ENCODE data around the gene C11orf65.
"Not testable (repeated sequence)": the region's sequence is repeated elsewhere in the genome, so short reads cannot be mapped to it uniquely, and the experiment has no call there.

The C11orf65 gene

DNA sequence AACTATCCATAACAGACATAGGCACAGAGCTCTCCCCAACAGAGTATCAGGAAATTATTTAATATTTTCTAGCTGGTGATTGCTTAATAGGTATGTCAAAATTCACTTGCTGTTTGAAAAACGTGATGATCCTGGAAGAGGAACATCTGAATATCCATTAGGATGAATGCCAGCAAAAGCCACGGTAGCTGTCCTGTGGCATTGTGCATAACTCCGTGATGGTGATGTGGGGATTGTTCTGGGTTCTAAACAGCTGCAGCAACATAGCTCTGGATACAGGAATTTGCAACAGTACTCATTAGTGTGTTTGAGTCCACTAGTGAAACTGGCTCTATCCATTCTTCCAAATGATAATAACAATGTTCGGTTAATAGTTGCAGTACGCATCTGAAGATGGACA is 78.8 kb downstream of the C11orf65 start:
- Histone ChIP-seq H3K9ac (ENCODE audit: low read depth in 1 of 2, low read length in 2 of 2) (no peak overlapping the region), H3K36me3 (ENCODE audit: control insufficient read depth in 2 of 2, insufficient read depth in 2 of 2, low read length in 2 of 2) (no peaks in the 10 kb centered on the region), H3K4me1 (ENCODE audit: control insufficient read depth in 2 of 2, insufficient read depth in 2 of 2, low read length in 2 of 2) (no peaks in the 10 kb centered on the region), H3K4me3 (ENCODE audit: low read length in 2 of 2) (no peak overlapping the region), H3K9me3 (ENCODE audit: control insufficient read depth in 2 of 2, low read length in 2 of 2) (no peaks in the 10 kb centered on the region), H3K27me3 (ENCODE audit: control insufficient read depth in 2 of 2, insufficient read depth in 2 of 2, low read length in 2 of 2) (no peaks in the 10 kb centered on the region), H3K27ac (ENCODE audit: low read depth in 2 of 2, low read length in 2 of 2) (no peak overlapping the region)

DNA sequence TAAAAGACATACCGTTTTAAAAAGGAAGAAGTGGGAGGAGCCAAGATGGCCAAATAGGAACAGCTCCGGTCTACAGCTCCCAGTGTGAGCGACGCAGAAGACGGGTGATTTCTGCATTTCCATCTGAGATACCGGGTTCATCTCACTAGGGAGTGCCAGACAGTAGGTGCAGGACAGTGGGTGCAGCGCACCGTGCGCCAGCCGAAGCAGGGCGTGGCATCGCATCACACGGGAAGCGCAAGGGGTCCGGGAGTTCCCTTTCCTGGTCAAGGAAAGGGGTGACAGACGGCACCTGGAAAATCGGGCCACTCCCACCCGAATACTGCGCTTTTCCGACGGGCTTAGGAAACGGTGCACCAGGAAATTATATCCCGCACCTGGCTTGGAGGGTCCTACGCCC is 93.8 kb downstream of the C11orf65 start:
- not testable (repeated sequence) for H3K4me1 ChIP-seq (ENCODE audit: control insufficient read depth in 2 of 2, insufficient read depth in 2 of 2, low read length in 2 of 2); H3K9ac ChIP-seq (ENCODE audit: low read depth in 1 of 2, low read length in 2 of 2); H3K36me3 ChIP-seq (ENCODE audit: control insufficient read depth in 2 of 2, insufficient read depth in 2 of 2, low read length in 2 of 2); H3K4me3 ChIP-seq (ENCODE audit: low read length in 2 of 2); H3K27me3 ChIP-seq (ENCODE audit: control insufficient read depth in 2 of 2, insufficient read depth in 2 of 2, low read length in 2 of 2); H3K9me3 ChIP-seq (ENCODE audit: control insufficient read depth in 2 of 2, low read length in 2 of 2); H3K27ac ChIP-seq (ENCODE audit: low read depth in 2 of 2, low read length in 2 of 2)

GRCh38 chr11:108370990-108371389 is 96.3 kb downstream of the C11orf65 start:
- Histone ChIP-seq H3K27me3 (ENCODE audit: control insufficient read depth in 2 of 2, insufficient read depth in 2 of 2, low read length in 2 of 2) (no peaks in the 10 kb centered on the region), H3K36me3 (ENCODE audit: control insufficient read depth in 2 of 2, insufficient read depth in 2 of 2, low read length in 2 of 2) (no peaks in the 10 kb centered on the region), H3K4me1 (ENCODE audit: control insufficient read depth in 2 of 2, insufficient read depth in 2 of 2, low read length in 2 of 2) (no peaks in the 10 kb centered on the region), H3K4me3 (ENCODE audit: low read length in 2 of 2) (no peak overlapping the region), H3K27ac (ENCODE audit: low read depth in 2 of 2, low read length in 2 of 2) (no peak overlapping the region), H3K9me3 (ENCODE audit: control insufficient read depth in 2 of 2, low read length in 2 of 2) (no peaks in the 10 kb centered on the region), H3K9ac (ENCODE audit: low read depth in 1 of 2, low read length in 2 of 2) (no peak overlapping the region)

DNA sequence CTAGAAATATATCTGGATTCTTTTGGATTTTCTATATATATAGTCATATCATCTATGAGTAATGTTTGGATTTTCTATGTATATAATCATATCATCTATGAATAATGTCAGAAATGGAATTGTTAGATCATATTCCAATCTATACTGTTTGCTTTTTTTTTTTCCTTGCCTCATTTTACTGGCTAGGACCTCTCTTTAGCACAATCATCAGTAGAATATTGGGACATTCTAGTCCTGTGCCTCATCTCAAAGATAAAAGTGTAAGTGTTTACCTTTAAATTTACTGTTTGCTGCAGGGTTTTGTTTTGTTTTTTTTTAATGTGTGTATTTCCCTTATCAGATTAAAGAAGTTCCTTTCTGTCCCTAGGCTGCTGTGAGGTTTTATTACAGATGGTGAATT is 97.0 kb downstream of the C11orf65 start:
- H3K27me3 ChIP-seq (ENCODE audit: control insufficient read depth in 2 of 2, insufficient read depth in 2 of 2, low read length in 2 of 2) = no peaks in the 10 kb centered on the region
- H3K27ac ChIP-seq (ENCODE audit: low read depth in 2 of 2, low read length in 2 of 2) = no peak overlapping the region
- no peak overlapping the region for H3K9ac ChIP-seq (ENCODE audit: low read depth in 1 of 2, low read length in 2 of 2)
- peaks cover 0 to under 1% of the 10 kb centered on the region in 2 donors for H3K36me3 ChIP-seq (ENCODE audit: control insufficient read depth in 2 of 2, insufficient read depth in 2 of 2, low read length in 2 of 2)
- H3K9me3 ChIP-seq (ENCODE audit: control insufficient read depth in 2 of 2, low read length in 2 of 2) = no peaks in the 10 kb centered on the region
- H3K4me1 ChIP-seq (ENCODE audit: control insufficient read depth in 2 of 2, insufficient read depth in 2 of 2, low read length in 2 of 2) = no peaks in the 10 kb centered on the region
- H3K4me3 ChIP-seq (ENCODE audit: low read length in 2 of 2) = no peak overlapping the region

GRCh38 chr11:108369064-108369463 is 98.3 kb downstream of the C11orf65 start:
- Histone ChIP-seq H3K36me3 (ENCODE audit: control insufficient read depth in 2 of 2, insufficient read depth in 2 of 2, low read length in 2 of 2) (peaks cover 0 to 6% of the 10 kb centered on the region in 2 donors), H3K4me3 (ENCODE audit: low read length in 2 of 2) (no peak overlapping the region), H3K4me1 (ENCODE audit: control insufficient read depth in 2 of 2, insufficient read depth in 2 of 2, low read length in 2 of 2) (no peaks in the 10 kb centered on the region), H3K27ac (ENCODE audit: low read depth in 2 of 2, low read length in 2 of 2) (no peak overlapping the region), H3K27me3 (ENCODE audit: control insufficient read depth in 2 of 2, insufficient read depth in 2 of 2, low read length in 2 of 2) (no peaks in the 10 kb centered on the region), H3K9me3 (ENCODE audit: control insufficient read depth in 2 of 2, low read length in 2 of 2) (no peaks in the 10 kb centered on the region), H3K9ac (ENCODE audit: low read depth in 1 of 2, low read length in 2 of 2) (no peak overlapping the region)

- Histone ChIP-seq H3K27me3 (ENCODE audit: control insufficient read depth in 2 of 2, insufficient read depth in 2 of 2, low read length in 2 of 2) (no peaks in the 10 kb centered on the region), H3K9ac (ENCODE audit: low read depth in 1 of 2, low read length in 2 of 2) (no peak overlapping the region), H3K4me1 (ENCODE audit: control insufficient read depth in 2 of 2, insufficient read depth in 2 of 2, low read length in 2 of 2) (no peaks in the 10 kb centered on the region), H3K27ac (ENCODE audit: low read depth in 2 of 2, low read length in 2 of 2) (no peak overlapping the region), H3K9me3 (ENCODE audit: control insufficient read depth in 2 of 2, low read length in 2 of 2) (no peaks in the 10 kb centered on the region), H3K4me3 (ENCODE audit: low read length in 2 of 2) (no peak overlapping the region), H3K36me3 (ENCODE audit: control insufficient read depth in 2 of 2, insufficient read depth in 2 of 2, low read length in 2 of 2) (peaks cover 0 to 6% of the 10 kb centered on the region in 2 donors)
Observed at GRCh38 chr11:108368134-108368533, 99.2 kb downstream of the C11orf65 start.

DNA sequence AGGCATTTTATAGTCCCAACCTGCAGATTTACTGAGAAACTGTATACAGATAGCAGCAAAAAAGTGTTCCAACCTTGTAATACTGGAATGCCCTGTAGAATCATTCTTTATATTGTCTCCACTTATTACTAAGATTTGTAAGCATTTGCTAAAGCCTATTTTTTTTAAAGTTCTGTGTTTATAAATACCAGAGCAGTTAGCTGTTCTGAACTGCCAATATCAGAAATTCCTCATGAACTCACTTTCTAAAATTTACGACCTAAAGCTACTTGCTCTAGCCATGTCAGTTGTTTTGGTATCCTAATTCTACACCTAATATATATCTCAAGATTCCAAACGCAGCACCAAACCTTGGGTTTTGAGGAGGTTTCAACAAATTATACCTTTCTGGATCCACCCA is 103.2 kb downstream of the C11orf65 start:
- H3K36me3 ChIP-seq (ENCODE audit: control insufficient read depth in 2 of 2, insufficient read depth in 2 of 2, low read length in 2 of 2) = peaks cover 0 to 6% of the 10 kb centered on the region in 2 donors
- H3K9ac ChIP-seq (ENCODE audit: low read depth in 1 of 2, low read length in 2 of 2) = no peak overlapping the region
- no peaks in the 10 kb centered on the region for H3K9me3 ChIP-seq (ENCODE audit: control insufficient read depth in 2 of 2, low read length in 2 of 2)
- H3K4me1 ChIP-seq (ENCODE audit: control insufficient read depth in 2 of 2, insufficient read depth in 2 of 2, low read length in 2 of 2) = no peaks in the 10 kb centered on the region
- H3K4me3 ChIP-seq (ENCODE audit: low read length in 2 of 2) = no peak overlapping the region
- no peaks in the 10 kb centered on the region for H3K27me3 ChIP-seq (ENCODE audit: control insufficient read depth in 2 of 2, insufficient read depth in 2 of 2, low read length in 2 of 2)
- H3K27ac ChIP-seq (ENCODE audit: low read depth in 2 of 2, low read length in 2 of 2) = no peak overlapping the region

DNA sequence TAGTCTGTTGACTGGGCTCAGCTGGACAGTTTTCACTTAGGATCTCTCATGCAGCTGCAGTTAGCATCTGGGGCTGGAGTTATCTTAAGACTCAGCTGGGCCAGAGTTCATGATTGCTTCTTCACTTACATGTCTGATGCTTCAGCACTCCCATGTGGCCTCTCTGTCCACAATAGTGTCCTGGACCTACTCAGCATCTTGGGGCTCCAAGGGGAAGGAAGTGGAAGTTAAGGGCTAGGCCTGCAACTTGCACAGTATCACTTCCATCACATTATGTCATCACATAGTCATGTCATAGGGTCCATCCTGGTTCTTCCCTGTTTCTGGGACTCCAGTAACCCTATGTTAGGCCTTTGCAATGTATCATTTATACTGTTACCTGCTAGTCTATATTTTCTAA is 115.9 kb downstream of the C11orf65 start:
- Histone ChIP-seq H3K9ac (ENCODE audit: low read depth in 1 of 2, low read length in 2 of 2) (no peak overlapping the region), H3K36me3 (ENCODE audit: control insufficient read depth in 2 of 2, insufficient read depth in 2 of 2, low read length in 2 of 2) (peaks cover 17 to 43% of the 10 kb centered on the region in 2 donors), H3K4me1 (ENCODE audit: control insufficient read depth in 2 of 2, insufficient read depth in 2 of 2, low read length in 2 of 2) (no peaks in the 10 kb centered on the region), H3K27me3 (ENCODE audit: control insufficient read depth in 2 of 2, insufficient read depth in 2 of 2, low read length in 2 of 2) (no peaks in the 10 kb centered on the region), H3K9me3 (ENCODE audit: control insufficient read depth in 2 of 2, low read length in 2 of 2) (no peaks in the 10 kb centered on the region), H3K4me3 (ENCODE audit: low read length in 2 of 2) (no peak overlapping the region), H3K27ac (ENCODE audit: low read depth in 2 of 2, low read length in 2 of 2) (no peak overlapping the region)

DNA sequence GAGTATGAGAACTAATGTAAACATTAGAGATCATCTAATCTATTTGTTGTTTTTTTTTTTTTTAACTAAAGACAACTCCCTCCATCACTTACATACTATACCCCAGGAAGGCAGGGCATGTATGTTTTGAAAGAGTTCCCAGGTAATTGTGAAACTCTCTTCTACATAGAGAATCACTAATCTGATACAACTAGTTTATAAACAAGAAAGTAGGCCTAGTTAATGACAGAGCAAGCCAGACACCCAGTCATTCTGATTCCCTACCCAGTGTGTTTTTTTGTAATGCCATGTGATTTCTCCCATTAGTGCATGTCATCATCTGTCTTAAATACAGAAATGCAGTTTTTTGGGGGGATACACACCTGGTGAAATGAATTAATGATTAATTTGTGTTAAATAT is 120.9 kb downstream of the C11orf65 start:
- Histone ChIP-seq H3K4me1 (ENCODE audit: control insufficient read depth in 2 of 2, insufficient read depth in 2 of 2, low read length in 2 of 2) (no peaks in the 10 kb centered on the region), H3K36me3 (ENCODE audit: control insufficient read depth in 2 of 2, insufficient read depth in 2 of 2, low read length in 2 of 2) (peaks cover 6 to 18% of the 10 kb centered on the region in 2 donors), H3K4me3 (ENCODE audit: low read length in 2 of 2) (no peak overlapping the region), H3K9me3 (ENCODE audit: control insufficient read depth in 2 of 2, low read length in 2 of 2) (no peaks in the 10 kb centered on the region), H3K9ac (ENCODE audit: low read depth in 1 of 2, low read length in 2 of 2) (no peak overlapping the region), H3K27me3 (ENCODE audit: control insufficient read depth in 2 of 2, insufficient read depth in 2 of 2, low read length in 2 of 2) (no peaks in the 10 kb centered on the region), H3K27ac (ENCODE audit: low read depth in 2 of 2, low read length in 2 of 2) (no peak overlapping the region)

GRCh38 chr11:108345767-108346166 is 121.6 kb downstream of the C11orf65 start:
- Histone ChIP-seq H3K9ac (ENCODE audit: low read depth in 1 of 2, low read length in 2 of 2) (no peak overlapping the region), H3K4me1 (ENCODE audit: control insufficient read depth in 2 of 2, insufficient read depth in 2 of 2, low read length in 2 of 2) (no peaks in the 10 kb centered on the region), H3K36me3 (ENCODE audit: control insufficient read depth in 2 of 2, insufficient read depth in 2 of 2, low read length in 2 of 2) (peaks cover 6 to 15% of the 10 kb centered on the region in 2 donors), H3K9me3 (ENCODE audit: control insufficient read depth in 2 of 2, low read length in 2 of 2) (no peaks in the 10 kb centered on the region), H3K27me3 (ENCODE audit: control insufficient read depth in 2 of 2, insufficient read depth in 2 of 2, low read length in 2 of 2) (no peaks in the 10 kb centered on the region), H3K4me3 (ENCODE audit: low read length in 2 of 2) (no peak overlapping the region), H3K27ac (ENCODE audit: low read depth in 2 of 2, low read length in 2 of 2) (no peak overlapping the region)

- H3K36me3 ChIP-seq (ENCODE audit: control insufficient read depth in 2 of 2, insufficient read depth in 2 of 2, low read length in 2 of 2) = peaks cover 4 to 8% of the 10 kb centered on the region in 2 donors
- no peaks in the 10 kb centered on the region for H3K27me3 ChIP-seq (ENCODE audit: control insufficient read depth in 2 of 2, insufficient read depth in 2 of 2, low read length in 2 of 2)
- H3K4me1 ChIP-seq (ENCODE audit: control insufficient read depth in 2 of 2, insufficient read depth in 2 of 2, low read length in 2 of 2) = no peaks in the 10 kb centered on the region
- no peak overlapping the region for H3K4me3 ChIP-seq (ENCODE audit: low read length in 2 of 2)
- no peak overlapping the region for H3K27ac ChIP-seq (ENCODE audit: low read depth in 2 of 2, low read length in 2 of 2)
- H3K9ac ChIP-seq (ENCODE audit: low read depth in 1 of 2, low read length in 2 of 2) = no peak overlapping the region
- H3K9me3 ChIP-seq (ENCODE audit: control insufficient read depth in 2 of 2, low read length in 2 of 2) = no peaks in the 10 kb centered on the region
Observed at GRCh38 chr11:108343714-108344113, 123.6 kb downstream of the C11orf65 start.
